ENCODE results near the gene INSYN1.
"Not testable (repeated sequence)": the region's sequence is repeated elsewhere in the genome, so short reads cannot be mapped to it uniquely, and the experiment has no call there.

Gene INSYN1

DNA sequence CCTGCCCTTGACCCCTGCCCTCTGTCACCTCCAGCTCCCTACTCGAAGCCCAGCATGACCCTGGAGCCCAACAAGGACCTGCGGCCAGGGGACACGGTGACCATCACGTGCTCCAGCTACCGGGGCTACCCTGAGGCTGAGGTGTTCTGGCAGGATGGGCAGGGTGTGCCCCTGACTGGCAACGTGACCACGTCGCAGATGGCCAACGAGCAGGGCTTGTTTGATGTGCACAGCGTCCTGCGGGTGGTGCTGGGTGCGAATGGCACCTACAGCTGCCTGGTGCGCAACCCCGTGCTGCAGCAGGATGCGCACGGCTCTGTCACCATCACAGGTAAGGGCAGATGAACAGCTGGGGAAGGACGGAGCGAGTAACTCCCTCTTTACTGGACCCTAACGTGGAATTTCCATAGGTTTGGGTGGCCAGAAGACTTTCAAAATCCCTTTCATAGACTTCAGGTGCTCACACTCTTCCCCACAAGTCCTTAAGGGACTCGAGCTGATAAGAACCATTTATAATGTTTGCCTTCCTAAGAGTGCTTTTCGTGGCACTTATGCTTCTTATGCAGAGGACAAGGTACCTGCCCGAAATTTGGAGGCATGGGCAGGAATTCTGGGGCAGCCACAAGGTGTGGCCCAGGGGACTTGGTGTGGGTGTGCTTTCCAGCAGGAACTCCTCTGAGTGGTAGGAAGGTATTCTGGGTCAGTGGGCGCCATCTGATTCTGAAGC, 48.8 kb downstream of the INSYN1 start:
- peaks cover 14% of the 10 kb centered on the region for H3K36me3 ChIP-seq (ENCODE audit: insufficient read depth, low read length)
- H3K9ac ChIP-seq (ENCODE audit: low read depth, low read length); H3K9me3 ChIP-seq (ENCODE audit: control insufficient read depth, insufficient read depth, low read length); H3K4me1 ChIP-seq (ENCODE audit: insufficient read depth, low read length): not testable (repeated sequence)

GRCh38 chr15:73703601-73704000, 49.5 kb downstream of the INSYN1 start:
- not testable (repeated sequence) for H3K9me3 ChIP-seq (ENCODE audit: control insufficient read depth, insufficient read depth, low read length); H3K4me1 ChIP-seq (ENCODE audit: insufficient read depth, low read length); H3K9ac ChIP-seq (ENCODE audit: low read depth, low read length)
- H3K36me3 ChIP-seq (ENCODE audit: insufficient read depth, low read length), result peaks cover 14% of the 10 kb centered on the region

DNA sequence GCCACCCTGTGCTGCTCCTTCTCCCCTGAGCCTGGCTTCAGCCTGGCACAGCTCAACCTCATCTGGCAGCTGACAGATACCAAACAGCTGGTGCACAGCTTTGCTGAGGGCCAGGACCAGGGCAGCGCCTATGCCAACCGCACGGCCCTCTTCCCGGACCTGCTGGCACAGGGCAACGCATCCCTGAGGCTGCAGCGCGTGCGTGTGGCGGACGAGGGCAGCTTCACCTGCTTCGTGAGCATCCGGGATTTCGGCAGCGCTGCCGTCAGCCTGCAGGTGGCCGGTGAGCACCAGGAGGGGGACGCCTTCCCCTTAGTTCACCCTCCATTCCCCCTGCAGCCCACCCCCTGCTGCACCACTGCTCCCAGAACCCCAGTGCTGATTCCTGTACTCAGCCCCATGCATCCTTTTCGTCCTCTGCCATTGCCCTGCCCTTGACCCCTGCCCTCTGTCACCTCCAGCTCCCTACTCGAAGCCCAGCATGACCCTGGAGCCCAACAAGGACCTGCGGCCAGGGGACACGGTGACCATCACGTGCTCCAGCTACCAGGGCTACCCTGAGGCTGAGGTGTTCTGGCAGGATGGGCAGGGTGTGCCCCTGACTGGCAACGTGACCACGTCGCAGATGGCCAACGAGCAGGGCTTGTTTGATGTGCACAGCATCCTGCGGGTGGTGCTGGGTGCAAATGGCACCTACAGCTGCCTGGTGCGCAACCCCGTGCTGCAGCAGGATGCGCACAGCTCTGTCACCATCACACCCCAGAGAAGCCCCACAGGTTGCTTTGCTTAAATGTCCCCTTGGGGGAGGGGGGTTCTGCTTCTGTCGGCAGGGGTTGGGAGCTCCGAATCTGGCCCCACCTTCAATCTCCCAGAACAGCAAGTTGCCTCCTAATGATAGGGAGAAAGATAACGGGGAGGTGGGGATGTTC, 50.6 kb downstream of the INSYN1 start:
- H3K9me3 ChIP-seq (ENCODE audit: control insufficient read depth, insufficient read depth, low read length); H3K36me3 ChIP-seq (ENCODE audit: insufficient read depth, low read length); H3K4me1 ChIP-seq (ENCODE audit: insufficient read depth, low read length); H3K9ac ChIP-seq (ENCODE audit: low read depth, low read length): not testable (repeated sequence)

DNA sequence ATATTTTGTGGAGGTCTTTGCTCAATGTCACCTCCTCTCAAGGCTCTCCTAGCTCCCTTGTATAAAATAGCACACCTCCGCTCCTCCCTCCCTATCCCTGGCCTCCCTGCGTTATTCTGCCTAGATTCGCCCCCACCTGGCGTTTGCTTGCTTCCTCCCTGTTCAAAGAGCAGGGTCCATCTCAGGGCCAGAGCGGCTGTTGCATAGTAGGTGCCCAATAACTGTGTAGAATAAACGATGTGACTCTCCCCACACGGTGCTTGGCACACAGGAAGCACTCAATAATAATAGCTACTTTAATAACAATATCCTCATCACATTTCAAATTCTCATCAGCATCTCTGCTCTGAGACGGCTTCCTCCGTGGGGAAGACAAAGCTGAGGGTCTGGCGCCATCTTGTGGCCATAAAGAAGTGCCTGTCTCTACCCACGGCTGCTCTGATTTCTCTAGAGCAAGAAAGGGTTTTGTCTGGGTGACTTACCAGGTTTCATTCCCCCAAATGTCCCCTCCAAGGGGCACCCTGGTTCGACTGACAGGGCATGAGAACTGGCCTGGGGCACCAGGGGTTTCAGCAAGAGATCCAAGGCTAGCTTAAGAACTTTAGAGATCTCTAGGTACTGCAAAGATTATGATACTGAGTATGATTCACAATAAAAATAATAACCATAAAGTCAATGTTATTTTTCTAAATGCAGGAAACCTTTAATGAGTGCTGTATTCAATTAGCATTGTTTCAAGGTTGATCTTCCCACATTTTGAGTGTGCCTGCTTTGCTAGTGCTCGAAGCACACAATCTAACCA, 52.9 kb downstream of the INSYN1 start:
- Histone ChIP-seq H3K9me3 (ENCODE audit: control insufficient read depth, insufficient read depth, low read length) (no peaks in the 10 kb centered on the region), H3K9ac (ENCODE audit: low read depth, low read length) (no peak overlapping the region), H3K36me3 (ENCODE audit: insufficient read depth, low read length) (0 out of 2 replicates have a peak, but pooled peaks cover 5% of the 10 kb centered on the region)

DNA sequence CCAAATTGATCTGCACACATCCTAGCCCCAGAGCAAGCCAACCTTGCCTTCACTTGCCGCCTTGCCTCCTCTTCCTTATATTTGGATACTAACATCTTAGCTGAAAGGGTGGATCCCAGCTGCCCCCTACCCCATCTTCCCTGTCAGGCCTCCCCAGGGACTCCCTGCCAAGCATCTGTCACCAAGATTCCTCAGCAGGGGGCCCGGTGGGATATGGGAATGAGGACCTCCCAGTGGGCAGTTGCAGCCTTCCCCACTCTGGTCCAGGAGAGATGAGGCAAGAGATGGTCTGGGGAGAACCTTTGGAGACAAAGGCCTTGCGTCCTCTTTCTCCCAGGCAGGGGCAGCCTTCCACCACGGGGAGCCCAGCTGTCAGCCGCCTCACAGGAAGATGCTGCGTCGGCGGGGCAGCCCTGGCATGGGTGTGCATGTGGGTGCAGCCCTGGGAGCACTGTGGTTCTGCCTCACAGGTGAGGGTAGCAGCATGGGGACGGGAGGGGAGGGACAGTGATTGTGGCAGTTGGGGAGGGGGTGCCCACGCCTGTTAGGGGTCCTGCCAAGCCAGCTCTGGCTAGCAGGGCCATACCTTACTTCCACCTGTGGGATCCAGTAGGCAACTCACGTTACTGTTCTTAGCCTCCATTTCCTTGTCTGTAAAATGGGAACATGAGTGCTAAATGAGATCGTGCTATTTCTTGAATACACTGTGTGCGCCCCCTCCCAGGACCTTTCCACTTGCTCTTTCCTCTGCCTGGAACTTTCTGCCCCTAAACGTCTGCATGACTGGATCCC, 53.7 kb downstream of the INSYN1 start:
- H3K9ac ChIP-seq (ENCODE audit: low read depth, low read length), result no peak overlapping the region
- peaks cover 22% of the 10 kb centered on the region for H3K4me1 ChIP-seq (ENCODE audit: insufficient read depth, low read length)
- H3K36me3 ChIP-seq (ENCODE audit: insufficient read depth, low read length), result 0 out of 2 replicates have a peak, but pooled peaks cover 3% of the 10 kb centered on the region
- H3K9me3 ChIP-seq (ENCODE audit: control insufficient read depth, insufficient read depth, low read length), result no peaks in the 10 kb centered on the region

More for the DNA sequence above, 52.9 kb downstream of the INSYN1 start:
- peaks cover 14% of the 10 kb centered on the region for H3K4me1 ChIP-seq (ENCODE audit: insufficient read depth, low read length)

DNA sequence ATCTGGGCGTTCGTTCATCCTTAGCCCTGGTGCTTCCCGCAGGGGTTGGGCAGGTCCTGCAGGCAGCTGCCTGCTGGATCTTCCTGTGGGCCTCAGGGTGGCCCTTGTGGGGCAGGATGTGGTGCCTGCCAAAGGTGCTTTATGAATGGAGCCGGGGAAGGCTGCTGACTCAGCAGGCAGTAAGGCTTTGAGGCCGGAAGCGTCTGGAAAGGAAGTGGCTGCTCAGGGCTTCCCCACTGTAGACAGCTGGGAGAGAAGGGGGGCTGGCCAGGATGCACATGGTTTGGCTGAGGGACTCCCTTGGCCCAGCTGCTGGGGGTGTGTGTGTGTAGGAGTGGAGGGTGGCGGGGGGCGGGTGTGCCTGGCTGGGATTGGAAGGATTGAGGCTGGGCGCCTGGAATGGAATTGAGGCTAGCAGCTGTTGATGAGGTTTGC, 56.1 kb downstream of the INSYN1 start:
- H3K9ac ChIP-seq (ENCODE audit: low read depth, low read length), result no peak overlapping the region
- peaks cover 3% of the 10 kb centered on the region for H3K36me3 ChIP-seq (ENCODE audit: insufficient read depth, low read length)
- no peaks in the 10 kb centered on the region for H3K9me3 ChIP-seq (ENCODE audit: control insufficient read depth, insufficient read depth, low read length)
- H3K4me1 ChIP-seq (ENCODE audit: insufficient read depth, low read length), result peaks cover 24% of the 10 kb centered on the region

GRCh38 chr15:73696641-73697001, 56.5 kb downstream of the INSYN1 start:
- no peaks in the 10 kb centered on the region for H3K9me3 ChIP-seq (ENCODE audit: control insufficient read depth, insufficient read depth, low read length)
- peaks cover 3% of the 10 kb centered on the region for H3K36me3 ChIP-seq (ENCODE audit: insufficient read depth, low read length)
- H3K4me1 ChIP-seq (ENCODE audit: insufficient read depth, low read length), result peaks cover 28% of the 10 kb centered on the region
- no peak overlapping the region for H3K9ac ChIP-seq (ENCODE audit: low read depth, low read length)

GRCh38 chr15:73695773-73696640, 57.1 kb downstream of the INSYN1 start:
- Histone ChIP-seq H3K9ac (ENCODE audit: low read depth, low read length) (no peak overlapping the region), H3K9me3 (ENCODE audit: control insufficient read depth, insufficient read depth, low read length) (no peaks in the 10 kb centered on the region), H3K36me3 (ENCODE audit: insufficient read depth, low read length) (peaks cover 3% of the 10 kb centered on the region), H3K4me1 (ENCODE audit: insufficient read depth, low read length) (peaks cover 34% of the 10 kb centered on the region)

DNA sequence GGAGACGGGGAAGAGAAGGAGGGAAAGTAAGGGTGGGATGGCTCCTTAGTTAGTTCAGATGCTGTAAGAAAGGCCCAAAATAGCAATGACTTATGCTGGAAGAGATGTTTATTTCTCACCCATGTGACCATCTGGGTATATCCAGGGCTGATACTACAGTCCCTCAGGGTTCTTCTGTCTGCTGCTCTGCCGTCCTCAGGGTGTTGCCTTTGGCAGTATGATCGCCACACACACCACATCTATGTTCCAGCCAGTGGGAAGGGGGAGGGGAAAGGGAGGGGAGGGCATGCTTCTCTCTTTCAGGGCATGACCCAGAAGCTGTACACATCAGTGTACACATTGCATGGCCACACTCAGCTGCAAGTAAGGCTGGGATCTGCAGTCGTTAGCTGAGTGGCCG, 58.7 kb downstream of the INSYN1 start:
- Histone ChIP-seq H3K36me3 (ENCODE audit: insufficient read depth, low read length) (peaks cover 3% of the 10 kb centered on the region), H3K4me1 (ENCODE audit: insufficient read depth, low read length) (peaks cover 36% of the 10 kb centered on the region), H3K9me3 (ENCODE audit: control insufficient read depth, insufficient read depth, low read length) (0 out of 2 replicates have a peak, but pooled peaks cover 2% of the 10 kb centered on the region), H3K9ac (ENCODE audit: low read depth, low read length) (no peak overlapping the region)

- Histone ChIP-seq H3K36me3 (ENCODE audit: insufficient read depth, low read length) (peaks cover 3% of the 10 kb centered on the region), H3K9ac (ENCODE audit: low read depth, low read length) (no peak overlapping the region), H3K4me1 (ENCODE audit: insufficient read depth, low read length) (peaks cover 45% of the 10 kb centered on the region), H3K9me3 (ENCODE audit: control insufficient read depth, insufficient read depth, low read length) (0 out of 2 replicates have a peak, but pooled peaks cover 2% of the 10 kb centered on the region)
Measured at GRCh38 chr15:73691396-73691795, 61.8 kb downstream of the INSYN1 start.

DNA sequence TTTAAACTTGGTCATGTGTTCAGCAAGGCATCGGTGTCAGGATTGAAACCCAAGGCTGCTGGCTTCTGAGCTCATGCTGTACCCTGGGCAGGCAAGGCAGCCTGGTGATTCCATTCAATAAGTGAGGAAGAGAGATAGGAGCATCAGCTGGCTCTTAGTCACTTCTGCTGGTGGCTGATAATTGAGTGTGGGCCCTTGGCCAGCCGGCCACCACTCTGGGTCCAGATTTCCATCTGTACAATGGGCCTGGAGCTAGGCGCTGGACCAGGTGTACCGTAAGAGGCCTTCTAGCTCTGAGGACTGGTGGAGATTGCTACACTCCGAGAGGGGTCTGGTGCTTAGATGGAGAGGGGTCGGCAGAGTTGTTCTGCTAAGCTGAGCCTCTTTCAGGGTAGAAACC, 64.7 kb downstream of the INSYN1 start:
- Histone ChIP-seq H3K36me3 (ENCODE audit: insufficient read depth, low read length) (peaks cover 3% of the 10 kb centered on the region), H3K9ac (ENCODE audit: low read depth, low read length) (no peak overlapping the region), H3K4me1 (ENCODE audit: insufficient read depth, low read length) (peaks cover 37% of the 10 kb centered on the region), H3K9me3 (ENCODE audit: control insufficient read depth, insufficient read depth, low read length) (0 out of 2 replicates have a peak, but pooled peaks cover 2% of the 10 kb centered on the region)

GRCh38 chr15:73687351-73687750, 65.8 kb downstream of the INSYN1 start:
- H3K9ac ChIP-seq (ENCODE audit: low read depth, low read length), result no peak overlapping the region
- H3K36me3 ChIP-seq (ENCODE audit: insufficient read depth, low read length), result no peaks in the 10 kb centered on the region
- 0 out of 2 replicates have a peak, but pooled peaks cover 2% of the 10 kb centered on the region for H3K9me3 ChIP-seq (ENCODE audit: control insufficient read depth, insufficient read depth, low read length)
- H3K4me1 ChIP-seq (ENCODE audit: insufficient read depth, low read length), result peaks cover 37% of the 10 kb centered on the region

DNA sequence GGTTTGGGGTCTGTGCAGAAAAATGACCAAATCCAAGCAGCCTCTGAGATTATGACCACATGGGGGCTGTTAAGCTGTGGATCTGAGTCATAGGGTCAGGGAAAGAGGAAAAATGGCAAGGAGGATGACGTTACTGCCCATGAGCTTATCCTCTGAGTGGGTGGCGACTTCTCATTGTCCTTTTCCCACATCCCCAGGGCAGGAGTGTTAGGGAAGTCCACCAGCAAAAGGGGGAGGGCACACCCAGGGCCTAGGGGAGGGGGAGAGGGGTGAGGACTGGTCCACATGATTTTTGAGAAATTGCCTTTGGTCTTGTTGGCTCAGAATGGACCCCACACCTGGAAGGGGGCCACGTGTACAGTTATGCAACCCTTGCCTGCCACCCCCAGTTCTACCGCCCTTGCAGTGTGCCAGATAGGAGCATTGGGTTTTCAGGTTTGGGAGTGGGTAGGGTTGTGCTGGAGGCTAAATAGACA, 66.3 kb downstream of the INSYN1 start:
- H3K9me3 ChIP-seq (ENCODE audit: control insufficient read depth, insufficient read depth, low read length), result 0 out of 2 replicates have a peak, but pooled peaks cover 2% of the 10 kb centered on the region
- H3K4me1 ChIP-seq (ENCODE audit: insufficient read depth, low read length), result peaks cover 39% of the 10 kb centered on the region
- H3K9ac ChIP-seq (ENCODE audit: low read depth, low read length), result no peak overlapping the region
- no peaks in the 10 kb centered on the region for H3K36me3 ChIP-seq (ENCODE audit: insufficient read depth, low read length)
